ENCODE measurements around the gene UPK2.

The UPK2 gene

DNA sequence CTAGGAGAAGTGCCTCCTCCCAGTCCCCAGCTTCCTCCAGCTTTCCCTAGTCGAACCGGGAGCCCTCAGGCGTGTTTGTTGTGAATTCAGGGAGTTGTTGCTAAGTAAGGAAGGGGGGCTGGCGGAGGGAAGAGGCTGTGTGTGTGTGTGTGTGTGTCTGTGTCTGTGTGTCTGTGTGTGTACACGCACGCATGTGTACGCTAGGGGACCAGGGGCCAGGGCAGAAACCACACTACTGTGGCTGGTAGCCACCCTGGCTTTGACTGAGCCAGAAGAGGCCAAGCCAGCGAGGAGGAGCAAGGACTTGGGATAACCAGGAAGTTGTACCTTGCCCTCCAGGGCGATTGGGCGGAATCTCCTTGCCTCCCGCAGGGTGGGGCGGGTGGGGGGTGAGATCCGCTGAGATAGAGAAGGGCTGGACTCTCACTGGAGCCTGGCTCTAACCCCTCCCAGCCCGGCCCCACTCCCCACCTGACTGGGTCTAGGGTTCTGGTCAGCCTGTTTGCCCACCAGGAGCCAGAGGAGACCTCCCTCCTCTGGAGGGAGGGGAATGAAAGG is 37.9 kb upstream of the UPK2 start:
- H3K4me3 ChIP-seq (ENCODE audit: insufficient read depth in 1 of 2, low read depth in 1 of 2, low read length in 2 of 2) = peak overlapping the region in 1 of 2 experiments; percentile 74
- peak overlapping the region; percentile 99 for H2BK5ac ChIP-seq (ENCODE audit: low read depth, low read length, poor library complexity, severe bottlenecking)
- H2AK5ac ChIP-seq (ENCODE audit: low read length, severe bottlenecking) = peak overlapping the region; percentile 98
- H3K4me2 ChIP-seq (ENCODE audit: low read length, poor library complexity, severe bottlenecking) = peak overlapping the region; percentile 79
- peaks cover 90% of the 10 kb centered on the region for H3K4me1 ChIP-seq (ENCODE audit: control insufficient read depth, insufficient read depth, low read depth, low read length)
- peak overlapping the region; percentile 97 to 100 for H2BK12ac ChIP-seq (ENCODE audit: low read length in 2 of 2)
- H3K23ac ChIP-seq (ENCODE audit: low read length in 2 of 2) = peak overlapping the region; percentile 92 to 97
- no peaks in the 10 kb centered on the region for H3K27me3 ChIP-seq (ENCODE audit: control insufficient read depth in 1 of 2, insufficient read depth in 1 of 2, low read length in 2 of 2)
- H4K8ac ChIP-seq (ENCODE audit: low read length) = peak overlapping the region; percentile 98
- peak; percentile 100 for DNase-seq
- H4K91ac ChIP-seq (ENCODE audit: low read length) = peak overlapping the region; percentile 99
- H2AFZ ChIP-seq (ENCODE audit: low read depth, low read length) = no peak overlapping the region
- H2BK15ac ChIP-seq (ENCODE audit: low read depth, poor library complexity, severe bottlenecking) = peak overlapping the region; percentile 73
- H3K9me3 ChIP-seq (ENCODE audit: control insufficient read depth, low read length) = no peaks in the 10 kb centered on the region
- peak overlapping the region; percentile 99 for H2BK120ac ChIP-seq (ENCODE audit: low read depth, low read length)
- H3K79me1 ChIP-seq (replicated peaks; ENCODE audit: low read length, poor library complexity, severe bottlenecking) = no peaks in the 10 kb centered on the region
- WGBS = 2% methylated on average over 8 of the region's 14 CpGs
- H3K18ac ChIP-seq (ENCODE audit: low read depth in 1 of 2, low read length in 2 of 2) = peak overlapping the region; percentile 98 to 99
- H3K9ac ChIP-seq (ENCODE audit: low read length) = peak overlapping the region; percentile 96
- H3K14ac ChIP-seq (ENCODE audit: low read length in 2 of 2) = peak overlapping the region in 1 of 2 experiments; percentile 94
- peak overlapping the region; percentile 98 for H3K4ac ChIP-seq (ENCODE audit: low read depth in 1 of 2, low read length in 2 of 2)
- peaks cover 0 to 8% of the 10 kb centered on the region in 2 experiments for H3K36me3 ChIP-seq (ENCODE audit: control insufficient read depth in 1 of 2, insufficient read depth in 2 of 2, low read depth in 1 of 2, low read length in 2 of 2)
- peak overlapping the region; percentile 97 for H3K27ac ChIP-seq (ENCODE audit: low read length, poor library complexity, severe bottlenecking)

DNA sequence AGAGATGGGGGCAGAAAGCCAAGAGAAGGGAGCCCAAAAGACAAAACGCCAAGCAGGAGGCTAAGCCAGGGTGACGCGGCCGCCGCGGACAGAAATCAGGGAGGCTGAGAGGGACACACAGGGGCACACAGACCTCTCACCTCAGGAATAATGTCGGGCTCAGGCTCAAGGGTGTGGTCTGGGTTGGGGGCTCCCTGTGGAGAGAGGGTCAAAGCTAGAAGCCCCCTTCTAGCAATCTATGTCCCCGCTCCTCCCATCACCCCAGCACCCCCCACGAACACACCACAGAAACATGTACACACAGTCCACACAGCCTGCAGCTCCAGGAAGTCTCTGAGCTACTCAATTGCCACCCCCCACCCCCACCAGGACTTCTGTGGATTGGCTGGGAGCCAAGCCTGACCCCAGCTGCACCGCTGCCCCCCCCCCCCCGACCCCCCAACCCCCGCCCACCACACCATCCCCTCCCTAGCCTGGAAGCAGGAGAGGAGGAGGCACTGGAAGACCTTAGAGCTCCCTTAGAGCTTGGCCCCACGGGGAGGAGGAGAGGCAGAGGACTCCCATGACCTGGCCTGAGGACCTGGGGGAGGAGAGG is 37.3 kb upstream of the UPK2 start:
- no peaks in the 10 kb centered on the region for H3K27me3 ChIP-seq (ENCODE audit: control insufficient read depth in 1 of 2, insufficient read depth in 1 of 2, low read length in 2 of 2)
- H3K9me3 ChIP-seq (ENCODE audit: control insufficient read depth, low read length) = no peaks in the 10 kb centered on the region
- H3K4me2 ChIP-seq (ENCODE audit: low read length, poor library complexity, severe bottlenecking) = peak overlapping the region; percentile 79
- peak overlapping the region; percentile 92 to 97 for H3K23ac ChIP-seq (ENCODE audit: low read length in 2 of 2)
- 0% methylated on average over 8 of the region's 13 CpGs for WGBS
- H2AK5ac ChIP-seq (ENCODE audit: low read length, severe bottlenecking) = peak overlapping the region; percentile 96
- peaks cover 90% of the 10 kb centered on the region for H3K4me1 ChIP-seq (ENCODE audit: control insufficient read depth, insufficient read depth, low read depth, low read length)
- H2BK12ac ChIP-seq (ENCODE audit: low read length in 2 of 2) = peak overlapping the region; percentile 96 to 98
- no peaks in the 10 kb centered on the region for H3K79me1 ChIP-seq (replicated peaks; ENCODE audit: low read length, poor library complexity, severe bottlenecking)
- peak overlapping the region; percentile 99 for H2BK120ac ChIP-seq (ENCODE audit: low read depth, low read length)
- DNase-seq = no peak
- peak overlapping the region; percentile 98 for H4K8ac ChIP-seq (ENCODE audit: low read length)
- no peak overlapping the region for H2AFZ ChIP-seq (ENCODE audit: low read depth, low read length)
- H3K4ac ChIP-seq (ENCODE audit: low read depth in 1 of 2, low read length in 2 of 2) = peak overlapping the region; percentile 98
- peaks cover 0 to 11% of the 10 kb centered on the region in 2 experiments for H3K36me3 ChIP-seq (ENCODE audit: control insufficient read depth in 1 of 2, insufficient read depth in 2 of 2, low read depth in 1 of 2, low read length in 2 of 2)
- H3K9ac ChIP-seq (ENCODE audit: low read length) = peak overlapping the region; percentile 96
- peak overlapping the region; percentile 98 to 99 for H3K18ac ChIP-seq (ENCODE audit: low read depth in 1 of 2, low read length in 2 of 2)
- peak overlapping the region; percentile 60 for H2BK15ac ChIP-seq (ENCODE audit: low read depth, poor library complexity, severe bottlenecking)
- H3K4me3 ChIP-seq (ENCODE audit: insufficient read depth in 1 of 2, low read depth in 1 of 2, low read length in 2 of 2) = peak overlapping the region in 1 of 2 experiments; percentile 97
- H2BK5ac ChIP-seq (ENCODE audit: low read depth, low read length, poor library complexity, severe bottlenecking) = peak overlapping the region; percentile 99
- peak overlapping the region; percentile 98 for H3K27ac ChIP-seq (ENCODE audit: low read length, poor library complexity, severe bottlenecking)
- peak overlapping the region; percentile 99 for H4K91ac ChIP-seq (ENCODE audit: low read length)
- peak overlapping the region in 1 of 2 experiments; percentile 94 for H3K14ac ChIP-seq (ENCODE audit: low read length in 2 of 2)

DNA sequence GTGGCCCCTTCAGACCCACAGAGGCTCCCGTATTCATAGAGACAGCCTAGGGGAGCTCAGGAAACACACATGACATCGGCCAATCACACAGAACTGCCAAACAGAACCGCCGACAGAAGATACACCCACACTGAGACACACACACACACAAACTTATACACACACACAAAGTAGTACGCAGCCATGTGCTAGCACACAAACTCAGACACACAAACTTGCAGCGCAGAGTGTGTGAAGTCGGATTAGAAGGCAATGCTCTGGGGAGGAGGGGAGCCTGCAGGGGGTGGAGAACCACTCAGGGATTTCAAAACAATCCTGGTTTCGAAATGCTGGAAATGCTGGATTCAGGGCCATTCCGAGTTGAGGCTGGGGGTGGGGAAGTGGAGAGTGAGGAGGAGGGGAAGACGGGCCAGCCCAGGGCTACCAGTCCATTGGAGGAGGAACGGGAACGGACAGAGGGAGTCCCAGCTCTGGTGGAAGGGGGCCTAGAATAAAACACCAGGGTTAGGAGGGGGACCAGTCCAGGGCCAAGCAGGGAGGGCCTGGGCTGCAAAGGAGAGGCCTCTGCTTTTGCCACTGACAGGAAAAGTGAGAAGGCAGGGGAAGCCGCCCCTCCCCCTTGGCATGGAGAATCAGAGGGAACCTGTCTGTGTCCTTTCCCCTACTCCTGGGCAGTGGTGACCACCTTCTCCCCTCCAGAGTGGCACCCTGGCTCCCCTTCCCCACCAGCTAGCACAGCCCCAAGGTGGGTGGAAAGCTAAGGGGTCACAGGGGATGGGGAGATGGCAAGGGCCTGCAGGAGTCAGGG is 34.8 kb upstream of the UPK2 start:
- DNase-seq = peak; percentile 98

More for the DNA sequence above, 34.8 kb upstream of the UPK2 start:
- peak overlapping the region; percentile 19 for H2BK5ac ChIP-seq (ENCODE audit: low read depth, low read length, poor library complexity, severe bottlenecking)
- H2AK5ac ChIP-seq (ENCODE audit: low read length, severe bottlenecking) = peak overlapping the region; percentile 55
- no peak overlapping the region for H2AFZ ChIP-seq (ENCODE audit: low read depth, low read length)
- H3K4me3 ChIP-seq (ENCODE audit: insufficient read depth in 1 of 2, low read depth in 1 of 2, low read length in 2 of 2) = peak overlapping the region in 1 of 2 experiments; percentile 97
- peak overlapping the region; percentile 97 for H2BK120ac ChIP-seq (ENCODE audit: low read depth, low read length)
- H3K9me3 ChIP-seq (ENCODE audit: control insufficient read depth, low read length) = no peaks in the 10 kb centered on the region
- no peak overlapping the region for H3K23ac ChIP-seq (ENCODE audit: low read length in 2 of 2)
- peak overlapping the region; percentile 96 for H4K8ac ChIP-seq (ENCODE audit: low read length)
- no peaks in the 10 kb centered on the region for H3K27me3 ChIP-seq (ENCODE audit: control insufficient read depth in 1 of 2, insufficient read depth in 1 of 2, low read length in 2 of 2)
- no peaks in the 10 kb centered on the region for H3K79me1 ChIP-seq (replicated peaks; ENCODE audit: low read length, poor library complexity, severe bottlenecking)
- peak overlapping the region; percentile 98 for H3K27ac ChIP-seq (ENCODE audit: low read length, poor library complexity, severe bottlenecking)
- H4K91ac ChIP-seq (ENCODE audit: low read length) = peak overlapping the region; percentile 99
- WGBS = under 1% methylated on average over 12 of the region's 13 CpGs
- H3K9ac ChIP-seq (ENCODE audit: low read length) = peak overlapping the region; percentile 95
- H3K4ac ChIP-seq (ENCODE audit: low read depth in 1 of 2, low read length in 2 of 2) = peak overlapping the region; percentile 83 to 86
- H3K4me1 ChIP-seq (ENCODE audit: control insufficient read depth, insufficient read depth, low read depth, low read length) = peaks cover 69% of the 10 kb centered on the region
- peak overlapping the region; percentile 85 for H3K4me2 ChIP-seq (ENCODE audit: low read length, poor library complexity, severe bottlenecking)
- peaks cover 0 to 13% of the 10 kb centered on the region in 2 experiments for H3K36me3 ChIP-seq (ENCODE audit: control insufficient read depth in 1 of 2, insufficient read depth in 2 of 2, low read depth in 1 of 2, low read length in 2 of 2)
- H2BK15ac ChIP-seq (ENCODE audit: low read depth, poor library complexity, severe bottlenecking) = peak overlapping the region; percentile 90
- H2BK12ac ChIP-seq (ENCODE audit: low read length in 2 of 2) = peak overlapping the region; percentile 90 to 98
- H3K18ac ChIP-seq (ENCODE audit: low read depth in 1 of 2, low read length in 2 of 2) = peak overlapping the region; percentile 97 to 99
- H3K14ac ChIP-seq (ENCODE audit: low read length in 2 of 2) = peak overlapping the region; percentile 39 to 50
